MM.1S (cell line): ENCODE results near the gene ADPRH.

Experiments used
- DNase-seq: peaks from one replicate; pipeline ENCODE4 v3.0.0-alpha.2; 2015
- H2AFZ ChIP-seq: fragments of 300-600 bp; sonication (generic); 2 replicates; pipeline ENCODE4 v1.6.0; 2016; ENCODE audit warnings: antibody characterized with exemption, low read length
- H3F3A ChIP-seq: fragments of 300-600 bp; sonication (generic); 2 replicates; pipeline ENCODE4 v1.6.1; 2016; ENCODE audit warnings: mild to moderate bottlenecking, antibody characterized with exemption, low read length, moderate library complexity, mixed read lengths; ENCODE audit not compliant: insufficient read depth
- H3K27ac ChIP-seq: fragments of 300-600 bp; sonication (generic); 2 replicates; pipeline ENCODE4 v1.5.1; 2016; ENCODE audit warnings: mild to moderate bottlenecking, low read length
- H3K27me3 ChIP-seq: fragments of 300-600 bp; sonication (generic); replicated peaks from 2 replicates; pipeline ENCODE4 v1.6.0; 2016; ENCODE audit warnings: low read length; ENCODE audit not compliant: insufficient read depth
- H3K36me3 ChIP-seq: fragments of 300-600 bp; sonication (generic); replicated peaks from 2 replicates; pipeline ENCODE4 v1.6.1; 2016; ENCODE audit warnings: mild to moderate bottlenecking, low read length, mixed read lengths; ENCODE audit not compliant: insufficient read depth
- H3K4me1 ChIP-seq: fragments of 300-600 bp; sonication (generic); 2 replicates; pipeline ENCODE4 v1.6.1; 2016; ENCODE audit warnings: low read length, mixed read lengths
- H3K4me2 ChIP-seq: fragments of 300-600 bp; sonication (generic); 2 replicates; pipeline ENCODE4 v1.6.0; 2016; ENCODE audit warnings: low read depth, low read length
- H3K4me3 ChIP-seq: fragments of 300-600 bp; sonication (generic); 2 replicates; pipeline ENCODE4 v1.5.1; 2016; ENCODE audit warnings: low read length, mixed read lengths
- H3K79me2 ChIP-seq: fragments of 300-600 bp; sonication (generic); 2 replicates; pipeline ENCODE4 v1.6.1; 2016; ENCODE audit warnings: mixed run types, low read length, mixed read lengths
- H3K9ac ChIP-seq: fragments of 300-600 bp; sonication (generic); 2 replicates; pipeline ENCODE4 v1.6.1; 2016; ENCODE audit warnings: low read length, mixed read lengths
- H3K9me2 ChIP-seq: fragments of 300-600 bp; sonication (generic); replicated peaks from 2 replicates; pipeline ENCODE4 v1.6.1; 2016; ENCODE audit warnings: mild to moderate bottlenecking, low read length, mixed read lengths; ENCODE audit not compliant: insufficient read depth
- H3K9me3 ChIP-seq: fragments of 300-600 bp; sonication (generic); replicated peaks from 2 replicates; pipeline ENCODE4 v1.6.1; 2016; ENCODE audit warnings: mild to moderate bottlenecking, low read length, mixed read lengths; ENCODE audit not compliant: insufficient read depth
- H4K20me1 ChIP-seq: fragments of 300-600 bp; sonication (generic); 2 replicates; pipeline ENCODE4 v1.6.1; 2016; ENCODE audit warnings: mild to moderate bottlenecking, low read length, moderate library complexity, mixed read lengths; ENCODE audit not compliant: insufficient read depth
- CTCF ChIP-seq: fragments of 300-600 bp; sonication (generic); IDR thresholded peaks from 2 replicates; pipeline ENCODE4 v1.5.1; 2016; ENCODE audit warnings: antibody characterized with exemption, low read length, mixed read lengths
- EZH2 ChIP-seq: fragments of 300-600 bp; sonication (generic); optimal IDR thresholded peaks from 2 replicates; pipeline ENCODE3; 2017; ENCODE audit warnings: low read depth, mild to moderate bottlenecking, antibody characterized with exemption, low read length, mixed read lengths
- EZH2phosphoT487 ChIP-seq: fragments of 300-600 bp; sonication (generic); IDR thresholded peaks from 2 replicates; pipeline ENCODE4 v1.6.1; 2018; ENCODE audit warnings: antibody characterized with exemption, low read length

The ADPRH gene

GRCh38 chr3:119553823-119554415, 25.4 kb upstream of the ADPRH start:
- TF ChIP-seq CTCF (no peak), EZH2phosphoT487 (no peak), EZH2 (no peak)
- H3K9me2 ChIP-seq: no peaks in the 10 kb centered on the region
- no peaks in the 10 kb centered on the region for H4K20me1 ChIP-seq
- H3K4me3 ChIP-seq: no peak overlapping the region
- H3K9me3 ChIP-seq: no peaks in the 10 kb centered on the region
- no peak for DNase-seq
- no peak overlapping the region for H3K4me2 ChIP-seq
- H3K36me3 ChIP-seq: no peaks in the 10 kb centered on the region
- H3K4me1 ChIP-seq: no peaks in the 10 kb centered on the region
- H2AFZ ChIP-seq: no peak overlapping the region
- H3F3A ChIP-seq: no peaks in the 10 kb centered on the region
- no peak overlapping the region for H3K9ac ChIP-seq
- no peaks in the 10 kb centered on the region for H3K27me3 ChIP-seq
- no peaks in the 10 kb centered on the region for H3K79me2 ChIP-seq
- no peak overlapping the region for H3K27ac ChIP-seq

GRCh38 chr3:119555309-119555735, 24.0 kb upstream of the ADPRH start:
- H3K9ac ChIP-seq: no peak overlapping the region

GRCh38 chr3:119555929-119556328, 23.4 kb upstream of the ADPRH start:
- Histone ChIP-seq H3K9me2 (no peaks in the 10 kb centered on the region), H3K27ac (no peak overlapping the region), H3K9ac (no peak overlapping the region), H3K4me2 (no peak overlapping the region), H3K79me2 (no peaks in the 10 kb centered on the region), H4K20me1 (no peaks in the 10 kb centered on the region), H3K4me3 (no peak overlapping the region), H2AFZ (no peak overlapping the region), H3K36me3 (no peaks in the 10 kb centered on the region), H3K9me3 (no peaks in the 10 kb centered on the region), H3K27me3 (no peaks in the 10 kb centered on the region), H3K4me1 (no peaks in the 10 kb centered on the region), H3F3A (no peaks in the 10 kb centered on the region)
- no peak for DNase-seq
- TF ChIP-seq CTCF: no peak
- no peak for TF ChIP-seq EZH2phosphoT487
- no peak for TF ChIP-seq EZH2

More at GRCh38 chr3:119555309-119555735, 24.0 kb upstream of the ADPRH start:
- Histone ChIP-seq H3K9me2 (no peaks in the 10 kb centered on the region), H3K9me3 (no peaks in the 10 kb centered on the region), H3K4me1 (no peaks in the 10 kb centered on the region), H3K36me3 (no peaks in the 10 kb centered on the region), H3F3A (no peaks in the 10 kb centered on the region), H3K27me3 (no peaks in the 10 kb centered on the region), H3K79me2 (no peaks in the 10 kb centered on the region), H2AFZ (no peak overlapping the region), H4K20me1 (no peaks in the 10 kb centered on the region), H3K4me3 (no peak overlapping the region), H3K27ac (no peak overlapping the region), H3K4me2 (no peak overlapping the region)
- TF ChIP-seq EZH2: no peak
- TF ChIP-seq CTCF: no peak
- no peak for TF ChIP-seq EZH2phosphoT487
- DNase-seq: no peak
